ENCODE data around the gene PTGER1. TPM values are rescaled to one million over a fixed set of nuclear protein-coding genes. Genes with fewer than 3 reads are reported as not detected.

Gene PTGER1
- total RNA-seq, 1 experiment from 2014 or later = 0.24 TPM

- DNase-seq (ENCODE audit: low read depth) = no peak
- in situ Hi-C loops (cut with HindIII; ENCODE audit: low pct_unique_long_range_greater_than_20kb, low sequenced_read_pairs) = no loop called here
Measured at GRCh38 chr19:14432791-14433553, 42.2 kb downstream of the PTGER1 start, which contains the start of gene PKN1. TSS of gene PKN1 (plus strand) at chr19:14433306. CDS start at chr19:14433522, 216 bp downstream.

DNA sequence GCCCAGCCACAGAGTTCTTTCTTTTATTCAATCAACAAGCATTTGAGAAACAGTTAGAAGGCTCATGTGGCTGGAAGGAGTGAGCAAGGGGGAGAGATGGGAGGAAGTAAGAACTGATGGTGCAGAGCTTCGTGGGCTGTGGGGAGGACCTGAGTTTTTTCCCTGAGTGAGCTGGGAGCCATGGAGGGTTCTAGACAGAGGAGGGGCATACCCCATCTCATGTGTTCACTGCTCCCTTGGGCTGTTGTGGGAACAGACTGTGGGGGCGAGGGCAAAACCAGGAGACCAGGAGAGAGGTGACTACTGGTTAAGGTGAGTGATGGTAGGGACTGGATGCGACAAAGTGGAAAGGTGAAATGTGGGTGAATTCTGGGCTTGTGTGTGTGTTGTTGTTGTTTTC, 44.4 kb downstream of the PTGER1 start:
- in situ Hi-C loops (cut with HindIII; ENCODE audit: low pct_unique_long_range_greater_than_20kb, low sequenced_read_pairs) = no loop called here
- no peak for DNase-seq (ENCODE audit: low read depth)

DNA sequence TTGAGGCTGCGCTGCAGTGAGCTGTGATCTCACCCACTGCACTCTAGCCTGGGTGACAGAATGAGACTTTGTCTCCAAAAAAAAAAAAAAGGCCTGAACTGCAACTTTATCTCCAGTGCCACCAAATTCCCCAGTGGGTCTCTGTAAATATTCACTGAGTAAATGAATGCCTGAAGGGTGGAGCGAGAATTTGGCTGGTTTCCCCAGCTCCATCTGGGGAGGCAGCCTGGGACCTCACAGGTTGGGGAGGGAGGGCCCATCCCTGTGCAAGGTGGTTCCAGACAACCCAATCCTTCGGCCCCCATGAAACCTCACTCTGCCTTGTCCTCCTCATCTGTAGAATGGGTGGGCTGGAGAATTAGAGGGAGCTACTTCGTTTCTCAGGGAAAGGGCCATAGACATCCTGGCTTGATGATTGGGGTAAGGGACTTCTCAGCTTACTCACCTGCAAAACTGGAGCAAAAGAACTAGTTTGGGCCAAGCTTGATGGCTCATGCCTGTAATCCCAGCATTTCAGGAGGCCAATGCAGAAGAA, 46.2 kb downstream of the PTGER1 start:
- DNase-seq (ENCODE audit: low read depth) = no peak
- in situ Hi-C loops (cut with HindIII; ENCODE audit: low pct_unique_long_range_greater_than_20kb, low sequenced_read_pairs) = no loop called here

DNA sequence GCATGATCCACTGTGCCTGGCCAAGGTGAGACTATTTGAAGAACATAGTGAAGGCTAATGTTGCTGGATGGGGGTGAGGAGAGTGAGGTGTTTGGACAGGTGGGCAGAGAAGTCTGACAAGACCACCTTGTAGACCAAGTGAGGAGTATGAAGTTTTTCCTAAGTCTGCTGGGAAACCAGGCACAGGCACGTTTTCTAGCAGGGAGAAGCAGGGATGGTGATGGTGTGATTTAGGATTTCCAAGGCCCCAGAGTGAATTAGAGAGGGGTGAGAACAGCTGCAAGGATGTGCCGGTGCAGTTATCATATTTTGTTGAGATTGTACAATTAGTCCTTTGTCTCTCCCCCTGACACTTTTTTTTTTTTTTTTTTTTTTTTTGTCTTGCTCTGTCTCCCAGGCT, 47.7 kb downstream of the PTGER1 start:
- DNase-seq (ENCODE audit: low read depth) = no peak
- in situ Hi-C loops (cut with HindIII; ENCODE audit: low pct_unique_long_range_greater_than_20kb, low sequenced_read_pairs) = no loop called here

DNA sequence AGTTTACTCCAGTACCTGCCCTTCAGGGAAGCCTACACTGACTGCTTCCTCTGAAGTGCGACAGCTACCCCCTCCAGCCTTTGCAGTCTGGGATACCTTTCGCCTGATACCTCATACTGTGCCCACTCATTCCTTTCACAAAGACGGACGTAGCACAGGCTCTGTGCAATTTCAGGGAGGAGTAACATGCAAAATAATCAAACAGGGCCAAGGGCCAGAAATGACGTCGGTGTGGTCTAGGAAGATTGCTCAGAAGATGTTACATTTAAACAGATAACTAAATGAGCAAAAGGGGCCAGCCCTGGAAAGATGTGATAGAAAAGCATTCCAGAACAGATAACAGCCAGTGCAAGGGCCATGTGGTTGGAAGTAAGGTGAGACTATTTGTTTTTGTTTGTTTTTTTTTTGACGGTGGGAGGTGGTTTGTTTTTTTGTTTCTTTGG, 49.4 kb downstream of the PTGER1 start:
- in situ Hi-C loops (cut with HindIII; ENCODE audit: low pct_unique_long_range_greater_than_20kb, low sequenced_read_pairs) = no loop called here
- DNase-seq (ENCODE audit: low read depth) = peak; percentile 69

Other genes starting within 250 kb of the PTGER1 start
- gene ADGRE5, start 93.9 kb downstream of the PTGER1 start, total RNA-seq (2014; rRNA removed; shearing (Covaris generic); ENCODE audit: low replicate concordance) = 80.1 and 111 TPM in 2 replicates
- 165 and 194 TPM in 2 replicates for gene DDX39A, start 56.0 kb downstream of the PTGER1 start, total RNA-seq (2014; rRNA removed; shearing (Covaris generic); ENCODE audit: low replicate concordance)
- 198 and 223 TPM in 2 replicates for gene PKN1, start 42.0 kb downstream of the PTGER1 start, total RNA-seq (2014; rRNA removed; shearing (Covaris generic); ENCODE audit: low replicate concordance)
- gene GIPC1, start 20.8 kb upstream of the PTGER1 start, total RNA-seq (2014; rRNA removed; shearing (Covaris generic); ENCODE audit: low replicate concordance) = 321 and 340 TPM in 2 replicates
- 160 and 173 TPM in 2 replicates for gene DNAJB1, start 43.0 kb upstream of the PTGER1 start, total RNA-seq (2014; rRNA removed; shearing (Covaris generic); ENCODE audit: low replicate concordance)
- gene TECR, start 54.2 kb upstream of the PTGER1 start, total RNA-seq (2014; rRNA removed; shearing (Covaris generic); ENCODE audit: low replicate concordance) = 169 and 181 TPM in 2 replicates
- gene NDUFB7, start 96.7 kb upstream of the PTGER1 start, total RNA-seq (2014; rRNA removed; shearing (Covaris generic); ENCODE audit: low replicate concordance) = 350 and 590 TPM in 2 replicates
- gene CLEC17A, start 107.7 kb upstream of the PTGER1 start, total RNA-seq (2014; rRNA removed; shearing (Covaris generic); ENCODE audit: low replicate concordance) = not detected in 2 replicates
- not detected in 2 replicates for gene ADGRE3, start 199.5 kb upstream of the PTGER1 start, total RNA-seq (2014; rRNA removed; shearing (Covaris generic); ENCODE audit: low replicate concordance)
- gene ZNF333, start 214.7 kb upstream of the PTGER1 start, total RNA-seq (2014; rRNA removed; shearing (Covaris generic); ENCODE audit: low replicate concordance) = 0.84 and 2.3 TPM in 2 replicates

Measured in Caki2 (cell line).